GM23248 (cell line): ENCODE results near the gene TPR.

Experiments
- EZH2 ChIP-seq: fragments of 200-600 bp; sonication (generic); IDR thresholded peaks from 2 replicates; pipeline ENCODE4 v1.6.1; 2018; ENCODE audit warnings: antibody characterized with exemption, mild to moderate bottlenecking; ENCODE audit not compliant: insufficient read depth, poor library complexity, severe bottlenecking
- EZH2phosphoT487 ChIP-seq: fragments of 200-600 bp; sonication (generic); IDR thresholded peaks from 2 replicates; pipeline ENCODE4 v1.6.1; 2018; ENCODE audit warnings: antibody characterized with exemption, moderate library complexity, mild to moderate bottlenecking, low read depth; ENCODE audit not compliant: insufficient read depth

- TF ChIP-seq EZH2phosphoT487 (no peak), EZH2 (no peak)
Observed at GRCh38 chr1:186386725-186387383, 11.8 kb upstream of the TPR start.
